OCI-LY7 (cell line): ENCODE results near the gene GIMD1. TPM values are rescaled to one million over a fixed set of nuclear protein-coding genes. Genes with fewer than 3 reads are reported as not detected.

ENCODE experiments used
- BruUV-seq: library from RNA; stranded (reverse); fragments of 400-500 nt; replicated peaks from 2 replicates; lab custom pipeline; 2021; lab: Mats Ljungman, UMichigan
- CTCF ChIA-PET: fragments of 300-600 bp; sonication (Branson Sonifier 250); formaldehyde crosslinking; loops from one replicate; lab custom pipeline; 2022; ENCODE audit warnings: antibody characterized with exemption; ENCODE audit not compliant: unreplicated experiment; lab: Charles Lee
- POLR2A ChIA-PET: fragments of 300-600 bp; sonication (Branson Sonifier 250); formaldehyde crosslinking; loops from one replicate; lab custom pipeline; 2022; ENCODE audit warnings: antibody characterized with exemption; lab: Charles Lee
- DNase-seq: peaks from one replicate; pipeline ENCODE4 v3.0.0-alpha.2; 2015; ENCODE audit warnings: low spot score
- H2AFZ ChIP-seq: fragments of 200-600 bp; sonication (generic), shearing (Covaris generic); 2 replicates; pipeline ENCODE4 v1.6.1; 2014; ENCODE audit warnings: mild to moderate bottlenecking, antibody characterized with exemption, low read length, moderate library complexity
- H3K27ac ChIP-seq: fragments of 200-600 bp; sonication (generic); 2 replicates; pipeline ENCODE4 v1.5.1; 2014; ENCODE audit warnings: mixed run types, low read depth, mild to moderate bottlenecking, moderate library complexity, low read length, inconsistent platforms; ENCODE audit not compliant: poor library complexity, severe bottlenecking
- H3K36me3 ChIP-seq: fragments of 200-600 bp; sonication (generic); 2 replicates; pipeline ENCODE4 v1.6.1; 2014; ENCODE audit warnings: mild to moderate bottlenecking, antibody characterized with exemption, low read length, moderate library complexity, mixed read lengths; ENCODE audit not compliant: insufficient read depth
- H3K4me1 ChIP-seq: fragments of 200-600 bp; sonication (generic); 2 replicates; pipeline ENCODE4 v1.5.1; 2014; ENCODE audit warnings: mild to moderate bottlenecking, low read length; ENCODE audit not compliant: insufficient read depth, poor library complexity, severe bottlenecking
- H3K4me2 ChIP-seq: fragments of 200-600 bp; sonication (generic); 2 replicates; pipeline ENCODE4 v1.6.1; 2014; ENCODE audit warnings: mild to moderate bottlenecking, low read length
- H3K4me3 ChIP-seq: fragments of 200-600 bp; sonication (generic); 2 replicates; pipeline ENCODE4 v1.5.1; 2014; ENCODE audit warnings: mild to moderate bottlenecking, low read depth, low read length; ENCODE audit not compliant: poor library complexity, severe bottlenecking
- H3K79me2 ChIP-seq: fragments of 200-600 bp; sonication (generic); 2 replicates; pipeline ENCODE4 v1.6.1; 2016; ENCODE audit warnings: low read depth, mild to moderate bottlenecking, low read length, moderate library complexity, mixed read lengths; ENCODE audit not compliant: insufficient read depth
- H3K9me2 ChIP-seq: fragments of 200-600 bp; sonication (generic); 2 replicates; pipeline ENCODE4 v1.6.1; 2016; ENCODE audit warnings: mild to moderate bottlenecking, low read length, mixed read lengths; ENCODE audit not compliant: insufficient read depth
- H3K9me3 ChIP-seq: fragments of 200-600 bp; sonication (generic); 2 replicates; pipeline ENCODE4 v1.6.1; 2014; ENCODE audit warnings: mild to moderate bottlenecking, mixed run types, low read length, mixed read lengths
- H4K20me1 ChIP-seq: fragments of 200-600 bp; sonication (generic); 2 replicates; pipeline ENCODE4 v1.6.1; 2014; ENCODE audit warnings: mild to moderate bottlenecking, antibody characterized with exemption, low read length, moderate library complexity, mixed read lengths; ENCODE audit not compliant: insufficient read depth
- CTCF ChIP-seq: fragments of 200-600 bp; sonication (generic); conservative IDR thresholded peaks from 2 replicates; pipeline ENCODE4 v1.5.1; 2014; ENCODE audit warnings: mild to moderate bottlenecking, antibody characterized with exemption, low read length, moderate library complexity, mixed read lengths
- EZH2phosphoT487 ChIP-seq: fragments of 200-600 bp; sonication (generic); IDR thresholded peaks from 2 replicates; pipeline ENCODE4 v1.6.1; 2018; ENCODE audit warnings: low read depth, borderline replicate concordance, mild to moderate bottlenecking, mixed run types, antibody characterized with exemption, low read length, moderate library complexity, mixed read lengths
- intact Hi-C: fragments of 100-400 bp; cut with micrococcal nuclease; formaldehyde crosslinking; loops from one replicate; pipeline ENCODE4 v1.10.0; 2022; ENCODE audit not compliant: unreplicated experiment
- total RNA-seq, 2 experiments: library from RNA; depleted of rRNA in 1 of 2; stranded (reverse); fragments of >200 nt in 1 of 2; shearing (Covaris generic) in 1 of 2; gene quantifications; 2 replicates each; pipeline ENCODE4 v1.2.3, GENCODE V29; 2014 to 2022

GIMD1 gene
- total RNA-seq, 2 experiments from 2014 or later: not detected

GRCh38 chr4:106365613-106366012 lies 3.0 kb downstream of the GIMD1 start:
- intact Hi-C loops: loop anchor here (5.0 kb wide), 1 partner anchor 532 kb away; no protein-coding TSS in a partner anchor
- Histone ChIP-seq H3K9me3 (no peaks in the 10 kb centered on the region), H2AFZ (no peak overlapping the region), H4K20me1 (no peaks in the 10 kb centered on the region), H3K4me1 (no peaks in the 10 kb centered on the region), H3K27ac (no peak overlapping the region), H3K79me2 (no peaks in the 10 kb centered on the region), H3K4me3 (no peak overlapping the region), H3K36me3 (no peaks in the 10 kb centered on the region), H3K9me2 (no peaks in the 10 kb centered on the region), H3K4me2 (no peak overlapping the region)
- TF ChIP-seq CTCF (no peak), EZH2phosphoT487 (no peak)
- CTCF ChIA-PET: no interaction called here
- no peak for DNase-seq
- POLR2A ChIA-PET: interaction anchor here (0.9 kb wide), 1 partner anchor 17 kb away, joined by 3 read pairs; no protein-coding TSS in a partner anchor
- BruUV-seq: no TSS peak

- Histone ChIP-seq H3K4me3 (no peak overlapping the region), H3K36me3 (no peaks in the 10 kb centered on the region), H3K79me2 (no peaks in the 10 kb centered on the region), H4K20me1 (no peaks in the 10 kb centered on the region), H3K9me3 (no peaks in the 10 kb centered on the region), H2AFZ (no peak overlapping the region), H3K9me2 (no peaks in the 10 kb centered on the region), H3K4me1 (no peaks in the 10 kb centered on the region), H3K27ac (no peak overlapping the region), H3K4me2 (no peak overlapping the region)
- ChIA-PET POLR2A (interaction anchor here (0.5 to 1.2 kb wide), 3 partner anchors 9 to 258 kb away, joined by 3 to 4 read pairs (median 3); no protein-coding TSS in a partner anchor), CTCF (no interaction called here)
- intact Hi-C loops: no loop called here
- no TSS peak for BruUV-seq
- DNase-seq: no peak
- no peak for TF ChIP-seq EZH2phosphoT487
- no peak for TF ChIP-seq CTCF
Measured at GRCh38 chr4:106364282-106364681, 4.3 kb downstream of the GIMD1 start.

GRCh38 chr4:106362086-106362825 lies 6.3 kb downstream of the GIMD1 start:
- Histone ChIP-seq H3K27ac (no peak overlapping the region), H3K9me3 (no peaks in the 10 kb centered on the region), H3K4me1 (no peaks in the 10 kb centered on the region), H3K4me3 (no peak overlapping the region), H3K79me2 (no peaks in the 10 kb centered on the region), H3K4me2 (no peak overlapping the region), H3K9me2 (no peaks in the 10 kb centered on the region), H4K20me1 (no peaks in the 10 kb centered on the region), H2AFZ (no peak overlapping the region), H3K36me3 (no peaks in the 10 kb centered on the region)
- TF ChIP-seq EZH2phosphoT487 (no peak), CTCF (no peak)
- BruUV-seq: no TSS peak
- DNase-seq: no peak
- ChIA-PET CTCF (no interaction called here), POLR2A (interaction anchor here (1.2 kb wide), 1 partner anchor 12 kb away, joined by 3 read pairs; no protein-coding TSS in a partner anchor)
- intact Hi-C loops: no loop called here
